H9 (cell line): ENCODE measurements around the gene LRRFIP1. TPM values are rescaled to one million over a fixed set of nuclear protein-coding genes. Genes with fewer than 3 reads are reported as not detected.

Experiments
- DNase-seq: peaks from one replicate; pipeline ENCODE4 v3.0.0-alpha.2; 2017
- H2AFZ ChIP-seq: one replicate; pipeline ENCODE4 v1.6.1; 2013; ENCODE audit warnings: mild to moderate bottlenecking, low read length, control low read depth, moderate library complexity
- H2AK5ac ChIP-seq: 2 replicates; pipeline ENCODE4 v1.6.1; 2013; ENCODE audit warnings: low read length, control low read depth, mixed read lengths; ENCODE audit not compliant: insufficient read length
- H2BK120ac ChIP-seq: one replicate; pipeline ENCODE4 v1.6.1; 2013; ENCODE audit warnings: low read depth, mild to moderate bottlenecking, low read length, control low read depth, inconsistent platforms; ENCODE audit not compliant: poor library complexity, severe bottlenecking
- H2BK12ac ChIP-seq: 2 replicates; pipeline ENCODE4 v1.6.1; 2013; ENCODE audit warnings: low read length, control low read depth, mixed read lengths, low read depth; ENCODE audit not compliant: insufficient read length
- H2BK15ac ChIP-seq: 2 replicates; pipeline ENCODE4 v1.6.1; 2013; ENCODE audit warnings: low read depth, low read length, control low read depth
- H2BK20ac ChIP-seq: one replicate; pipeline ENCODE4 v1.6.1; 2013; ENCODE audit warnings: low read depth, mild to moderate bottlenecking, low read length, control low read depth, inconsistent platforms; ENCODE audit not compliant: poor library complexity, severe bottlenecking
- H2BK5ac ChIP-seq: 2 replicates; pipeline ENCODE4 v1.6.1; 2013; ENCODE audit warnings: low read length, control low read depth, mixed read lengths; ENCODE audit not compliant: insufficient read length
- H3K14ac ChIP-seq: 2 replicates; pipeline ENCODE4 v1.6.1; 2013; ENCODE audit warnings: low read length, control low read depth; ENCODE audit not compliant: insufficient read depth
- H3K18ac ChIP-seq: 2 replicates; pipeline ENCODE4 v1.6.1; 2013; ENCODE audit warnings: low read depth, mild to moderate bottlenecking, mixed read lengths, low read length, control low read depth; ENCODE audit not compliant: insufficient read length
- H3K23ac ChIP-seq: 2 replicates; pipeline ENCODE4 v1.6.1; 2013; ENCODE audit warnings: low read length, control low read depth, mixed read lengths, low read depth; ENCODE audit not compliant: insufficient read length
- H3K23me2 ChIP-seq: 2 replicates; pipeline ENCODE4 v1.6.1; 2013; ENCODE audit warnings: low read depth, mild to moderate bottlenecking, mixed read lengths, low read length, control low read depth; ENCODE audit not compliant: insufficient read length, poor library complexity, severe bottlenecking
- H3K27ac ChIP-seq: 2 replicates; pipeline ENCODE4 v1.5.1; 2013; ENCODE audit warnings: low read length, control low read depth, mixed read lengths, low read depth; ENCODE audit not compliant: insufficient read length
- H3K27me3 ChIP-seq: 2 replicates; pipeline ENCODE4 v1.6.1; 2013; ENCODE audit warnings: low read length, control low read depth, inconsistent platforms; ENCODE audit not compliant: insufficient read depth
- H3K4ac ChIP-seq: 2 replicates; pipeline ENCODE4 v1.6.1; 2013; ENCODE audit warnings: low read depth, mild to moderate bottlenecking, control low read depth, inconsistent platforms, low read length, moderate library complexity
- H3K4me1 ChIP-seq: 2 replicates; pipeline ENCODE4 v1.6.1; 2013; ENCODE audit warnings: low read length, control low read depth, inconsistent platforms; ENCODE audit not compliant: insufficient read depth
- H3K4me2 ChIP-seq: 2 replicates; pipeline ENCODE4 v1.6.1; 2013; ENCODE audit warnings: low read length, control low read depth, mixed read lengths; ENCODE audit not compliant: insufficient read length, insufficient read depth
- H3K56ac ChIP-seq: 2 replicates; pipeline ENCODE4 v1.6.1; 2013; ENCODE audit warnings: low read depth, mild to moderate bottlenecking, mixed read lengths, low read length, control low read depth; ENCODE audit not compliant: insufficient read length
- H3K79me1 ChIP-seq: 2 replicates; pipeline ENCODE4 v1.6.1; 2013; ENCODE audit warnings: low read depth, mild to moderate bottlenecking, moderate library complexity, low read length, control low read depth, inconsistent platforms; ENCODE audit not compliant: insufficient read depth, poor library complexity, severe bottlenecking
- H3K79me2 ChIP-seq: 2 replicates; pipeline ENCODE4 v1.6.1; 2013; ENCODE audit warnings: low read length, control low read depth, inconsistent platforms; ENCODE audit not compliant: insufficient read depth
- H3K9ac ChIP-seq: 2 replicates; pipeline ENCODE4 v1.6.1; 2013; ENCODE audit warnings: low read length, control low read depth, mixed read lengths; ENCODE audit not compliant: insufficient read length; ENCODE audit errors: extremely low read depth
- H3K9me3 ChIP-seq: one replicate; pipeline ENCODE4 v1.6.1; 2013; ENCODE audit warnings: low read depth, low read length, inconsistent platforms; ENCODE audit not compliant: control insufficient read depth
- H3T11ph ChIP-seq: one replicate; pipeline ENCODE4 v1.6.1; 2013; ENCODE audit warnings: mild to moderate bottlenecking, low read length, control low read depth, inconsistent platforms
- H4K20me1 ChIP-seq: one replicate; pipeline ENCODE4 v1.6.1; 2013; ENCODE audit not compliant: control insufficient read depth, insufficient read length, insufficient read depth
- H4K5ac ChIP-seq: 2 replicates; pipeline ENCODE4 v1.6.1; 2013; ENCODE audit warnings: low read depth, mild to moderate bottlenecking, mixed read lengths, low read length, control low read depth; ENCODE audit not compliant: insufficient read length
- H4K8ac ChIP-seq: replicated peaks from 2 replicates; pipeline ENCODE4 v1.6.1; 2013; ENCODE audit warnings: low read length, control low read depth, mixed read lengths, low read depth; ENCODE audit not compliant: insufficient read length
- H4K91ac ChIP-seq: 2 replicates; pipeline ENCODE4 v1.6.1; 2013; ENCODE audit warnings: low read depth, mild to moderate bottlenecking, moderate library complexity, mixed read lengths, low read length, control low read depth; ENCODE audit not compliant: insufficient read length
- H3K27ac Mint-ChIP-seq, 3 experiments: 2 replicates in 2 of 3; 3 replicates in 1 of 3; pipeline ENCODE4 v1.8.0; 2020 to 2021; ENCODE audit warnings: mixed read lengths in 3 of 3, mild to moderate bottlenecking in 1 of 3, moderate library complexity in 1 of 3
- H3K27me3 Mint-ChIP-seq: 2 replicates; pipeline ENCODE4 v1.8.0; 2021; ENCODE audit warnings: low read depth, mild to moderate bottlenecking, moderate library complexity, mixed read lengths
- H3K36me3 Mint-ChIP-seq, 3 experiments: 2 replicates in 2 of 3; 3 replicates in 1 of 3; pipeline ENCODE4 v1.8.0; 2020 to 2021; ENCODE audit warnings: low read depth in 3 of 3, mixed read lengths in 3 of 3; ENCODE audit not compliant: insufficient read depth in 1 of 3
- H3K4me1 Mint-ChIP-seq, 2 experiments: 2 replicates each; pipeline ENCODE4 v1.8.0; 2020; ENCODE audit warnings: mixed read lengths in 2 of 2
- H3K4me3 Mint-ChIP-seq, 2 experiments: 2 replicates in 1 of 2; 3 replicates in 1 of 2; pipeline ENCODE4 v1.8.0; 2020 to 2021; ENCODE audit warnings: mild to moderate bottlenecking in 2 of 2, mixed read lengths in 2 of 2, moderate library complexity in 1 of 2
- H3K9me3 Mint-ChIP-seq, 2 experiments: 2 replicates in 1 of 2; 3 replicates in 1 of 2; pipeline ENCODE4 v1.8.0; 2020; ENCODE audit warnings: mild to moderate bottlenecking in 2 of 2, mixed read lengths in 2 of 2, moderate library complexity in 1 of 2
- CTCF ChIP-seq: fragments of 200-600 bp; sonication (generic); conservative IDR thresholded peaks from 3 replicates; pipeline ENCODE4 v1.8.0; 2021; ENCODE audit warnings: antibody characterized with exemption, mild to moderate bottlenecking
- WGBS: extraction: QIAGEN DNeasy Blood & Tissue Kit; methylation state at CpG from one replicate; pipeline ENCODE4 v1.1.7; 2013; ENCODE audit warnings: missing lambda C conversion rate, low lambda C conversion rate, mixed read lengths; ENCODE audit not compliant: insufficient read length; ENCODE audit errors: extremely low coverage; 5-methylcytosine and 5-hydroxymethylcytosine counted together
- total RNA-seq: library from RNA; stranded (reverse); gene quantifications from 2 replicates; pipeline ENCODE4 v1.2.1, GENCODE V29; 2021

The LRRFIP1 gene
- total RNA-seq, 1 experiment from 2014 or later: 38.5 TPM

DNA sequence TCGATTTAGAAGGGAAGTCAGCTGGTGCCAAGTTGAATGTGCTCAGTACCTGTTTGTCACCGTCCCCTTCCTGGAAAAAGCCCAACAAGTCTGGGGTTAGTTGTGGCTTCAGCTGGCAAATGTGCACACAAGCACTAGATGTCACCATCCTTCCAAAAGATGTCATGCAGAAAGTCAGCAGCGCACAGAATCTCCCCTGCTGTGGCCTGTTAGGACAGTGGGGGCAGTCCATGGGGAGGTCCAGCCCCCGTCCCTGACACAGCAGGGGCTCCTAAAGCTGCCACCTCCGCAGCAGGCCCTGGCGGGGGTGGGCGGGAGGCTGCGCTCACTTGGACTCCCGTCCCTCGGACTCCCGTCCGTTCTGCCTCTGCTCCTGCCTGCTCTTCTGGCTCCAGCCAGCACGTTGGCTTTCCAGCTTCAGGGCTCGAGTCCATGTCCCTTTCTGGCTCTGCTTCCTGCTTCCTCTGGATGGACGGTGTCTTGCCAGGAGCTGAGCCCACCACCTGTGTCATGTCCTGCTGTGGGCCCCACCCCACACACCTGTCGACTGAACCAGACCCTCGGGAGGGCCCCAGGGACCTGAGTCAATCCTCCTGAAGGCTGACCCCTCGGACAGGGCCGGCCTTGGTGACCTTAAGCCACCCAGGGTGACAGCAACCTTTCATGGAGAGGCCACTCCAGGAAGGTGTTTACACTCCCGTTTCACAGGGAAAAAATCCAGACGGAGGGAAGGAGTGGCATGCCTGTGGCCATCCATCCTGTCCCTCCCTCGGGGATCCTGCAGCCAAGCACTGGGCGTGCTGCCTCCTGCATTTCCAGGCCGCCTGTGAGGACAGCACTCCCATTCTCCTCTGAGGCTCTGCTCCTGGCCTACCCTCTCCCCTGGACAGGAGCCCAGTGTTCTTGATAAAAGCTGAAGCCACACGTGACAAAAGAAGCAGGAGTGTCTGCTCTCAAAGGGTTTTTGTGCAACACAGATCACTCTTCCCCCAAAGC is 45.3 kb upstream of the LRRFIP1 start:
- Histone ChIP-seq H2AFZ (no peak overlapping the region), H3K79me1 (no peaks in the 10 kb centered on the region), H2AK5ac (no peak overlapping the region), H3K9me3 (no peaks in the 10 kb centered on the region), H3K56ac (no peak overlapping the region), H4K91ac (no peak overlapping the region), H3K79me2 (peaks cover 8% of the 10 kb centered on the region; the same call in 1 of the 2 replicates), H3K23me2 (no peaks in the 10 kb centered on the region), H2BK20ac (no peak overlapping the region), H2BK12ac (no peak overlapping the region), H3K14ac (no peak overlapping the region), H4K8ac (no peak overlapping the region), H3K23ac (no peak overlapping the region), H2BK120ac (no peak overlapping the region), H2BK5ac (no peak overlapping the region), H2BK15ac (no peak overlapping the region), H3T11ph (no peak overlapping the region), H3K18ac (no peak overlapping the region), H3K4me1 (peaks cover 5% of the 10 kb centered on the region; the same call in 1 of the 2 replicates), H3K4ac (no peak overlapping the region), H3K27me3 (no peaks in the 10 kb centered on the region), H3K27ac (no peak overlapping the region), H3K9ac (no peak overlapping the region), H4K5ac (no peak overlapping the region), H3K4me2 (no peak overlapping the region), H4K20me1 (no peaks in the 10 kb centered on the region)
- Mint-ChIP-seq H3K9me3 (no peaks in the 10 kb centered on the region), H3K36me3 (peaks cover 0 to 24% (median 1%) of the 10 kb centered on the region in 3 experiments; a peak in 4 of 7 replicates), H3K27me3 (no peaks in the 10 kb centered on the region), H3K27ac (peak overlapping the region; percentile 49 to 86 (median 62); a peak in 5 of 7 replicates), H3K4me1 (peaks cover 33 to 46% of the 10 kb centered on the region in 2 experiments), H3K4me3 (peak overlapping the region in 1 of 2 experiments; percentile 50; a peak in 1 of 5 replicates)
- no peak for DNase-seq
- WGBS: no CpG with 5 or more reads among the region's 25 CpGs
- TF ChIP-seq CTCF: peak; percentile 51; the same call in 2 of the 3 replicates
